HepG2 (cell line): Measurements from ENCODE around the gene HIPK3. TPM values are rescaled to one million over a fixed set of nuclear protein-coding genes. Genes with fewer than 3 reads are reported as not detected.

Experiments used
- BHLHE40 ChIP-seq: IDR thresholded peaks from 2 replicates; pipeline ENCODE4 v1.6.1; 2011; ENCODE audit warnings: low read length, improper control_type of control experiment
- CBX2 ChIP-seq, 2 experiments: fragments of 200-600 bp in 1 of 2; sonication (generic); formaldehyde crosslinking in 1 of 2; IDR thresholded peaks; 2 replicates each; pipeline versions ENCODE4 v1.7.0 to v1.8.1; 2018 to 2022; ENCODE audit warnings: low read depth in 2 of 2, low read length in 1 of 2, mild to moderate bottlenecking in 1 of 2, missing genetic modification reagents in 1 of 2
- FOXA1 ChIP-seq, 2 experiments: fragments of 450-650 bp in 1 of 2; sonication (generic) in 1 of 2; formaldehyde crosslinking in 1 of 2; IDR thresholded peaks; 2 replicates each; pipeline versions ENCODE4 v1.4.0 to v1.6.1; 2016 to 2020; ENCODE audit warnings: missing genetic modification reagents in 1 of 2
- GRHL1 ChIP-seq: sonication (generic); formaldehyde crosslinking; conservative IDR thresholded peaks from 2 replicates; pipeline ENCODE4 v1.8.0; 2022; ENCODE audit warnings: missing genetic modification reagents
- HMGXB4 ChIP-seq, 2 experiments: sonication (generic) in 1 of 2; formaldehyde crosslinking in 1 of 2; IDR thresholded peaks; 2 replicates each; pipeline versions ENCODE4 v1.4.0 to v1.6.1; 2018 to 2020; ENCODE audit warnings: missing genetic modification reagents in 2 of 2, borderline replicate concordance in 1 of 2, low read depth in 1 of 2, mild to moderate bottlenecking in 1 of 2, missing biosample characterization in 1 of 2
- HNRNPL ChIP-seq: fragments of 200-400 bp; formaldehyde crosslinking; IDR thresholded peaks from 2 replicates; pipeline ENCODE4 v1.6.1; 2017; ENCODE audit warnings: mild to moderate bottlenecking, low read depth, low read length
- HOXA9 ChIP-seq: sonication (generic); formaldehyde crosslinking; IDR thresholded peaks from 2 replicates; pipeline ENCODE4 v1.8.1; 2022; ENCODE audit warnings: missing genetic modification reagents, mild to moderate bottlenecking, moderate library complexity, borderline replicate concordance
- MAFG ChIP-seq: sonication (generic); formaldehyde crosslinking; IDR thresholded peaks from 2 replicates; pipeline ENCODE4 v1.5.1; 2020; ENCODE audit warnings: mild to moderate bottlenecking, missing genetic modification reagents
- MAZ ChIP-seq, 2 experiments: sonication (generic) in 1 of 2; formaldehyde crosslinking in 1 of 2; IDR thresholded peaks; 2 replicates each; pipeline versions ENCODE4 v1.5.0 to v1.6.1; 2012 to 2020; ENCODE audit warnings: low read depth in 2 of 2, mild to moderate bottlenecking in 2 of 2, borderline replicate concordance in 1 of 2, improper control_type of control experiment in 1 of 2, low read length in 1 of 2, missing genetic modification reagents in 1 of 2, moderate library complexity in 1 of 2
- MXD1 ChIP-seq: sonication (generic); formaldehyde crosslinking; IDR thresholded peaks from 2 replicates; pipeline ENCODE4 v1.4.0; 2020; ENCODE audit warnings: mild to moderate bottlenecking, missing genetic modification reagents
- NFATC3 ChIP-seq: sonication (generic); formaldehyde crosslinking; IDR thresholded peaks from 2 replicates; pipeline ENCODE4 v1.5.1; 2020; ENCODE audit warnings: mild to moderate bottlenecking, missing genetic modification reagents
- PHB2 ChIP-seq: fragments of 450-650 bp; IDR thresholded peaks from 2 replicates; pipeline ENCODE4 v1.6.1; 2018; ENCODE audit not compliant: partially characterized antibody
- REST ChIP-seq, 2 experiments: IDR thresholded peaks; 2 replicates each; pipeline ENCODE4 v1.6.1; 2011 to 2012; ENCODE audit warnings: low read length in 2 of 2, borderline replicate concordance in 1 of 2, low read depth in 1 of 2, mild to moderate bottlenecking in 1 of 2, moderate library complexity in 1 of 2
- SAP130 ChIP-seq: IDR thresholded peaks from 2 replicates; pipeline ENCODE4 v1.6.1; 2016; ENCODE audit warnings: low read depth
- SMARCC2 ChIP-seq: fragments of 450-650 bp; IDR thresholded peaks from 2 replicates; pipeline ENCODE4 v1.6.1; 2017; ENCODE audit warnings: antibody characterized with exemption, mild to moderate bottlenecking
- SNAPC2 ChIP-seq: sonication (generic); formaldehyde crosslinking; IDR thresholded peaks from 2 replicates; pipeline ENCODE4 v1.8.1; 2022; ENCODE audit warnings: mild to moderate bottlenecking, missing genetic modification reagents
- ZNF414 ChIP-seq: sonication (generic); formaldehyde crosslinking; IDR thresholded peaks from 2 replicates; pipeline ENCODE4 v1.5.0; 2020; ENCODE audit warnings: missing genetic modification reagents
- ZNF432 ChIP-seq: sonication (generic); formaldehyde crosslinking; IDR thresholded peaks from 2 replicates; pipeline ENCODE4 v1.5.0; 2020; ENCODE audit warnings: missing genetic modification reagents, mild to moderate bottlenecking, borderline replicate concordance
- ZNF562 ChIP-seq: sonication (generic); formaldehyde crosslinking; IDR thresholded peaks from 2 replicates; pipeline ENCODE4 v1.8.0; 2022; ENCODE audit warnings: missing genetic modification reagents, borderline replicate concordance
- ZNF713 ChIP-seq: sonication (generic); formaldehyde crosslinking; IDR thresholded peaks from 2 replicates; pipeline ENCODE4 v1.4.0; 2020; ENCODE audit warnings: mild to moderate bottlenecking, missing genetic modification reagents
- ZNF746 ChIP-seq: sonication (generic); formaldehyde crosslinking; IDR thresholded peaks from 2 replicates; pipeline ENCODE4 v1.8.0; 2022; ENCODE audit warnings: mild to moderate bottlenecking, missing genetic modification reagents
- ZNF777 ChIP-seq: sonication (generic); formaldehyde crosslinking; IDR thresholded peaks from 2 replicates; pipeline ENCODE4 v1.4.0; 2020; ENCODE audit warnings: missing genetic modification reagents
- polyA plus RNA-seq, 8 experiments: library from polyadenylated mRNA; depleted of rRNA in 3 of 8; stranded (reverse) in 7 of 8; unstranded in 1 of 8; fragments of >200 nt; fragmentation: Illumina TruSeq in 4 of 8; extraction: Trizol in 4 of 8; gene quantifications; 2 replicates each; pipeline versions ENCODE4 v1.2.1 to v1.2.3, GENCODE V29; 2011 to 2016; ENCODE audit warnings: low read depth in 4 of 8, missing spikeins in 1 of 8, mixed read lengths in 1 of 8; ENCODE audit not compliant: insufficient read depth in 1 of 8
- total RNA-seq, 5 experiments: library from RNA; depleted of rRNA; stranded (reverse); fragments of >200 nt; fragmentation: Illumina TruSeq; extraction: Trizol; gene quantifications; 2 replicates each; pipeline ENCODE4 v1.2.3, GENCODE V29; 2016; ENCODE audit warnings: low read depth in 1 of 5

HIPK3 gene
- total and polyA plus RNA-seq, 2 of the 13 experiments (the other 11 are each of a cell fraction or from before 2014, with no cell fraction given): 20.5 to 44.3 TPM

GRCh38 chr11:33211580-33211979 lies 45.6 kb upstream of the HIPK3 start (continued):
- TF ChIP-seq ZNF414 (no peak), ZNF746 (CRISPR knock-in tag) (no peak), HNRNPL (no peak), MAFG (CRISPR knock-in tag) (no peak), HMGXB4 (CRISPR knock-in tag; IDR thresholded peaks at IDR 0.05; ENCODE audit: borderline replicate concordance in 1 of 2, low read depth in 1 of 2) (no peak), PHB2 (no peak), SNAPC2 (no peak), FOXA1 (IDR thresholded peaks at IDR 0.05) (no peak), FOXA1 (CRISPR knock-in tag; IDR thresholded peaks at IDR 0.05) (0 out of 2 replicates have a peak, but pooled peaks have one; percentile 6), ZNF777 (CRISPR knock-in tag) (no peak), ZNF432 (CRISPR knock-in tag) (no peak), SAP130 (CRISPR knock-in tag) (peak; percentile 48; the same call in 1 of the 2 replicates), BHLHE40 (no peak), ZNF713 (no peak), MAZ (IDR thresholded peaks at IDR 0.05; ENCODE audit: borderline replicate concordance, low read depth, low read length) (no peak), MAZ (CRISPR knock-in tag; IDR thresholded peaks at IDR 0.05; ENCODE audit: low read depth) (no peak), CBX2 (IDR thresholded peaks at IDR 0.05; ENCODE audit: low read depth, low read length) (no peak), CBX2 (CRISPR knock-in tag; IDR thresholded peaks at IDR 0.05; ENCODE audit: low read depth) (no peak), ZNF562 (CRISPR knock-in tag) (no peak), HOXA9 (CRISPR knock-in tag) (no peak), NFATC3 (no peak), MXD1 (CRISPR knock-in tag) (no peak), SMARCC2 (no peak), GRHL1 (CRISPR knock-in tag) (no peak), REST (IDR thresholded peaks at IDR 0.05; ENCODE audit: borderline replicate concordance in 1 of 2, low read depth in 1 of 2, low read length in 2 of 2) (no peak)
